ENCODE results near the gene PRKG1.
"Not testable (repeated sequence)": the region's sequence is repeated elsewhere in the genome, so short reads cannot be mapped to it uniquely, and the experiment has no call there.

PRKG1 gene

DNA sequence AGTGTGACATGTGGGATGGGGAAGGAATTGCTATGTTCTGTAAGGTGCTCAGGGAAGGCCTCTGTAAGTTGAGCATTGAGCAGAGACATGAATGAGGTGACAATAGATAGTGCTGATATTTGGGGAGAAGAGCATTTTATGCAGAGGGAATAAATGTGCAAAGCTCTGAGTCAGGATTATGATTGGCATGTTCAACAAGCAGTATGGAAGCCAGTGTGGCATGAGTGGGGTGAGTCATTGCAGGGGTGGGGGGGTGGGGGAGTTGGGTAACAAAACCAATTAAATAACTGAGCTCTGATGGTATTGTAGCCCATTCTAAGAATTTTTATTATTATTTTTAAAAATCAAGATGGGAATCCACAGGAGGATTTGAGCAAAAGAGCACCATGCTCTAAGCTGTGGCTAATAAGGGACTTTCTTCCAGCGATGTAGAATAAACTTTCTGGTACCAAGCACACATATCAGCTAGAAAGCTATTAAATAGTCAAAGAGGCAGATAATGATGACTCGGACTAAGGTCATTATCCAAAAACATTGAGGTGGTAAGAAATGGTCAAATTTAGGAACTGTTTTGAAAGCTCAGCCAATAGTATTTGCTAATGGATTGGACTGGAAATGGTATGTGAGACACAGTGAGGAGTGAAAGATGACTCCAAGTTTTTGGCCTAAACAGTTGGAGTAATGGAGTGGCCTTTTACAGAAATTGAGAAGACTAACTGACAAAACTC, 96.4 kb downstream of the PRKG1 start:
- no peak for DNase-seq (ENCODE audit: low read depth)

DNA sequence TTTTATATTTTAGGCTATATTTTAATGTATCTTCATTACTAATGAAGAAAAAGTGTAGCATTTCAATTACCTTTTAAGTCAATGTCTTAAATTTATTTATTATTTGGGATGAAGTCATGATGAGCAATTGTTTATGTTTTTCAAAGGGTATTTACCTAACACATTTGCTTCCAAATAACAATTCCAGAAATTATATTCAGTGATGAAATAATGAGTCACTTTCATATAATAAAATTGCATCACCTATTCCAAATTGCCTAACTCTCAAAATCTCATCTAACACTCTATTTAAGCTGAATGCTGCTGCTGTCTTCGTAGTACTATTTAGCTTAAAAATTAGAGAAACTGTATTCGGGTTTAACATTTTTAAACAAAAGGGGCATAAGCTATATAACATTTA, 97.7 kb downstream of the PRKG1 start:
- no peak for DNase-seq (ENCODE audit: low read depth)

DNA sequence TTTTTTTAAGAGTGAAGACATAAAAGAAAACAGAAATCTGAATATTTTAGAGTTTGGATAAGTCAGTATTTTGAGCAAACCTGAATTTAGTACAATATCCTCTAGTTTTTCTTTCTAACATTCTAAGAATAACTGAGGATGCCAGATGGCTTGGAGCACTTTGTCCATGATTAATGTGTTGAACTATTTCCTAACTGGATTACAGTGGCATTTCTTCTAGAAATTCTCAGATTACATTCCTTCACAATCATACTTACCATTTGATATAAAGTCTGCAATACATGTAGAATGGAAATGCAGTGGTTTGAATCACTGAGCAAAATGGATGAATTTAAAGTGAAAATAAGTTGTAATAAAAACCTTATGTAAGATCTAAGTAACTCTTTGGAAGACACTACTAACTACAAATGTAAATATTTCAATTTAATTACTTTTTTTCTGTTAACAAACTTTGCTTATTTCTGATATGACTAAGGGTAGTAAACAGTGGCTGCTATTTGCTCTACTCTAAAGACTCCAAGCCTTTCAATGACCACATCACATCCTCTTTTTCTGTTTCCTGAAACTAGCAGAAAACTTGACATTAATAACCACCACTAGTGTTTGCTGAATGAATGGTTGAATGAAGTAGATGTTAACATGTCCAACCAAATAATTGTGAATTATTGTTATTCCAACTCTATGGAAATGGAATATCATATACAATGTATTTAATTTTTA, 102.8 kb downstream of the PRKG1 start:
- DNase-seq (ENCODE audit: low read depth) = no peak

DNA sequence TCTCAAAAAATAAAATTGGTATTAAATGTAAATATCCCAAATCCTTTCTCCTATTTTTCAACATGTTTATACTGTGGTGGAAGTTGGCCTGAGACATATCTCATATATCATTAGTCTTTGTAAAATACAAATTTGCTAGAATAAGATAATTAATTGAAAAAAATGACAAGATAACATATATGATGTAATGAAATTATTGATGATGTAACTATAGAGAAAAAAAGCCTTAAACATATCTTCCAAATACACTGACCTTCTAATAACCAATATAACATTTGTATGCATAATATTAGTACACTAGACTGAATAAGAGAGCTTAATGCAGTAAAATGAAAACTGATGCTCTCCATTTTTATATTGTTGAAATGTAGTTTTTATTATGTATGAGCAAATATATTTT, 104.3 kb downstream of the PRKG1 start:
- no peak for DNase-seq (ENCODE audit: low read depth)

DNA sequence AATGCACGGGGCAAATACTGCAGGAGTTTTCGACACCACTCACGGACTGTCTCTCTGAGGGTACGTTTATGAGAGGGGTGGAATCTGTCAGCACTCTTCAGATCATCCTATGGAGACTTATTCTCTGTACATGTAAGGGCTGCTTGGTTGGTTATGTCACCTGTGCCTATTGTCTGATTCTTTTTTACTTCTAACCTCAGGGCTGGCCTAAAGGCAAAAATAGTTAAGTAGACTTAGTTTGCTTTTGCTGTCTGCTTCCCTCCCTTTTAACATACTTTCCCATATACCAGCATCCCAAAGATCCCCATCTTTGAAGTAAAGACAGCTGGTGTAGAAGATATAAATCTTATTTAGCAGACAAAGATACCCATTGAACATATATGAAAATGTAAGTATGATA, 105.9 kb downstream of the PRKG1 start:
- DNase-seq (ENCODE audit: low read depth) = no peak

DNA sequence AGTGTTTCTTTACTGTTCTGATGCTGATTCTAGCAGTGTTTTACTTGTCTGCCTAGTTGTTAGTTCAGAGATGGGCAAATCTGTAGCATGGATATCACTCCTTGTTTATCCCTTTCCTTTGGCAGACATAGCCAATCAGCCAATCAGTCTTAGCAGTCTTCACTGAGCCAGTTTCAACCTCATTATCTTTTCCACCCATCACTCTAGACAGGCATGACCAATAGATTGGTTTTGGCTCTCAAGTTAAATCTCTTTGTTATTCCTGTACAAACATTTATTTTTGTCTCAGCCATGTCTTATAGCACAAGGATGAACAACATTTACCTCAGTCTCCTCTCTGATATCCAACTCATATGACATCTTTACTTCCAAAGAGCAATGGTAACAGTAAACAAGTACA, 109.5 kb downstream of the PRKG1 start:
- no peak for DNase-seq (ENCODE audit: low read depth)

DNA sequence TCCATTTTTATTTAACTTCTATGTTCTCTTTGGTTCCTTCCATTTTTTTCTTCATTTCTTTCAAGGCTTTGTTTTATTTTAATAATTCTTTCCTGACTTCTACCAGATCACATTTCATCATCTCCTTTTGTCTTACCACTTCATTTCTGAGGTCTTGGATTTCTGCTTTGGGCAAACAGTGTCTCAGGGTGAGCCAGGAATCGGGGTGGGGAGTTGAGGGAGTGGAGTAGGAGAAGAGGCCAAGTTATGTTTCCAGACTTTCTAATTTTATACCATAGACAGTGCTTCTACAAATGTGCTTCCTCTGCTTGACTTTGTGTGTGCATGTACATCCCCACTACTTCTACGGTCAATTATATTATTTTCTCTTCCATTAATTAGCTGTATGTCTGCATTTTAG, 112.1 kb downstream of the PRKG1 start:
- DNase-seq (ENCODE audit: low read depth) = no peak

DNA sequence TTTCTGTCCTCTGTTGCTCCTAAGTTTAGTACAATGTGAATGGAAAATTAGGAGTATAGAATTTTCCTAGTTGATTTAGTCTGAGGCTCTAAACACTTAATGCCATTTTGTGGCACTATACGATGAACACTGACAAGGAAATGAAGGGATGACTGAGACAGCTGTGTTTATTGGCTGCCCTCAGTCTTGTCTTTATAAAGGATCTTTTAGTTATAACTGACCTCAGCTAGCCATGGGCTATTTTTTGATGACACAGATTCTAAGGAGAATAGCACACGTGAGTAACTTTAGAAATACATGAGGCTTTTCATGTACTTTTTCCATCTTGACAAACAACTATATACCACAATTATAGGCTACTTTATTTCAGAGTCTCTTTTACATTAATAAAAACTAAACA, 113.7 kb downstream of the PRKG1 start:
- DNase-seq (ENCODE audit: low read depth) = no peak

DNA sequence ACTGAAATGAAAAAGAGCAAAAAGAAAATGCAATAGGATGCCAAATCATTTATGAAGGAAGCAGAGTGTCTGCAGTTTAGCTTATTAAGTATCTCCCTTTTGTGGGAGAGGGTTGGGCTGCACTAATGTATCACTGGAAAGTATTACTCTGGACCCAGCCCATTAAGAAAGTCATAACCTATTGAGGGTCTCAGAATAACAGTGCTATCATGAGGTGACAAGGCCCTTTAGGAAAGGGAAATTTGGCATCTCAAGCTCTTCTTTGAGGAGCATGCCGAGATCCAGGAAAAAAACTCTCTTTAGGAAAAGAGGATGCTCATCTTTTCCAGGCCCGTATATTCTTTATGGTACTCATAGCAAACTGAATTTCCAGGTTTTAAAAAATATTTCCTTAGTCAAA, 114.6 kb downstream of the PRKG1 start:
- DNase-seq (ENCODE audit: low read depth) = no peak

DNA sequence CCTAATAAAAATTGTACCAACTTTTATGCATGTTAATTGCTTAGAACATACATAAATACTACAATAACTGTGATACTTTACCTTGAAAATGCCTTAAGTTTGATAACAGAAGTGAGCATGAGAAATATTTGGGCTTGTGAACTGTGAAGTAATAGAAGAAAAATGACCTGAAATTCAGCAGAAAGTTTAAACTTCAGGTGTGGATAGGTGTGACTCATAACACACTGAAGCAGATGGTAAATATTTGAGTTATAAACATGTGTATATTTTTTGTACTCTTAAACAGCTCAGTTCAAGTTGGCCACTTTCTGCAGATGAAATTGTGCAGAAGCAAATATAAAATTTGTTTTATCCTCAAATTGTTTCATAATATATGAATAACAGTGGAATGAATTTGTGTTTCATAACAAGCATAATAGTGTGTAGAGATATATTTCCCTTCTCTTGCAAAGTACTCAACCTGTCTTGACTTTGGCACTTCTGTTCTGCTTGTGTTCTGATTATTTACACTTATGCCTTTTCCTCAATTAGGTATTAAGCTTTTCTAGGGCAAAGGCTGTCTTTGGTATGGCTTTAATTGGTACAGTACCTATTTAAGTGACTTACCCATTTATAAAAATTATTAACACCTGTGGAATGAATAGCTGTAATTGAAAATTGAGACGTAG, 122.4 kb downstream of the PRKG1 start:
- DNase-seq (ENCODE audit: low read depth) = no peak

DNA sequence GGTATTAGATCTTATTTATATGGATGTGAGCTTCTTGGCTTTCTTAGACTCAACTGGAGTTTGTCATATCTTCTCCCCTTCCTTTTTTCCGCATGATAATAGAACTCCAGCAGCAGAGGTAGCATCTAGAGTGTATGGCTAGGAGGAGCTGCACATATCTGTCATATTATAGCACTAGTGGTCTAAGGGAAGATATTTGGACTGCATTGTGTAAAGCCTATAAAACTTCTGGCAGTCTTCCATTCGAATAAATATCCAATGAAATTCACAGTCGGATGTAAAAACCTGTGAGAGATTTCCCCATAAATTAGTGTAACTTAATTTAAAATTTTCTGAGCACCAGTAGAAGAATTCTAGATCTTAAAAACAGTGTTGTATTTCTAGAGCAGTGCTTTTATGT, 123.9 kb downstream of the PRKG1 start:
- no peak for DNase-seq (ENCODE audit: low read depth)

DNA sequence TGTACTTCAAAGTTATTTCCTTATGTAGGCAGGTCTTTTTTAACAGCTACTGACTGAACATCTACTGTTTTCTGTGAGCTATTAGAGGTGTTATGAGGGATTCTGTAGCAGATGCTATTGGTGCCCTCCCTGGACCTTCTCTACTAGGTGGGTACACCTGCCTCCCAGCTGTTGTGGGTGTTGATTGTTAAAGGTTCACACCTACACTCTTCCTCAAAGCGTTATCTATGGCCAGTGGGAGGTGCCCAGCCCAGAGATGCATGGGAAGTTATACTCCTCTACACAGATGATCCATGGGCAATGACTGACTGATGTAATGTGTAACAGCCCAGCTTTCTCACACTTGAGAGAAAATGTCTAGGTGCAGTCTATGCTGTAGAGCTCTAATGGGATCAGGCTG, 127.7 kb downstream of the PRKG1 start:
- DNase-seq (ENCODE audit: low read depth) = no peak

DNA sequence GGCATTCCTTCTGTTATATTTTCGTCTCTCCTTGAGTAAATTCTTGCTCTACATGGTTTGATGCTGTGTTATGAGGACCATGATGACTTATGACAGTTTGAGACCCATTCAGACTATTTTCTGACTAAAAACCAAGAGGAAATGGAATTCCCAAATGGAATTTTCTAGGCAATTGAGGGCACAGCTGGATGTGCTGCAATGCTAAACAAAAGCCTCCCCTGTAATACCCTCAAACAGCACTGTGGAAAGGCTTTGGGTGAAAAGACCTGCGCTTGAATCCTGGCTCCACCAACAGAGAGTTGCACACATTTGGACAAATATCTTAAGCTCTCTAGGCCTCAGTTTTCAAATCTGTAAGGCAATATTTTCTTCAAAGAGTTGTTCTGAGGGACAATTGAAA, 129.1 kb downstream of the PRKG1 start:
- no peak for DNase-seq (ENCODE audit: low read depth)

DNA sequence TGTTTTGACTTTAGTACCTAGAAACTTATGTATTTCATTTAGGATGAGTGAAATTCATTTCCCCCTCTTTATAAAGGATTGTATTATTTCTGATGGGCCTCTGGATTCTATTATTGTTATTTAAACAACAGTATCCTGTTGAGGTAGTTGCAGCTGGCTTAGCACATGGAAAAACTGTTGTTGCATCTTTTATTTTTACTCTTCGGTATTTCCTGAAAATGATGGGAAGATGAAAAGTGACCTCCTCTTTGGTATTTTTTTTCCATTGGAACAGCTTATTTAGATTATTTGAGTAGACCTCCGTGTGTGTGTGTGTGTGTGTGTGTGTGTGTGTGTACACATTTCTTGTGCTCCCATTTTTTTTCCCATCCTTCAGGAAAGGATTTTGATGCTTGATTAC, 129.8 kb downstream of the PRKG1 start:
- no peak for DNase-seq (ENCODE audit: low read depth)

DNA sequence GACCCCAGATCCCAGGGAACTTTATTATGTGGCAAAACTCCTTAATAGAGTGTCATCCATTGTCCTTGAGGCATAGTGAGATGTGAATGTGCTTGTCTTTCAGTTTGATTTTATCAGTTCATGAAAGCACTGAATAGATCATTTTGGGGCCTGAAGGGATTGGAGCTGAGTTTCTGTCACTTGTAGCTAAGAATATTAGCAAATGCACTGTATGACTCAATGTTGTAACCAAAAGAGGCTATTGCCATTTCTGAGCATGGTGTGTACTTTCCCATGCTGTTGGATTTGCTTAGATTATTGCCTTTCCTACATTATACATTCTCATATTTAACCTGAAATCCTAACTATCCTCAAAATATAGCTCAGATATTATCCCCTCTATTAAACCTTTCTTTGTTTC, 130.4 kb downstream of the PRKG1 start:
- no peak for DNase-seq (ENCODE audit: low read depth)

DNA sequence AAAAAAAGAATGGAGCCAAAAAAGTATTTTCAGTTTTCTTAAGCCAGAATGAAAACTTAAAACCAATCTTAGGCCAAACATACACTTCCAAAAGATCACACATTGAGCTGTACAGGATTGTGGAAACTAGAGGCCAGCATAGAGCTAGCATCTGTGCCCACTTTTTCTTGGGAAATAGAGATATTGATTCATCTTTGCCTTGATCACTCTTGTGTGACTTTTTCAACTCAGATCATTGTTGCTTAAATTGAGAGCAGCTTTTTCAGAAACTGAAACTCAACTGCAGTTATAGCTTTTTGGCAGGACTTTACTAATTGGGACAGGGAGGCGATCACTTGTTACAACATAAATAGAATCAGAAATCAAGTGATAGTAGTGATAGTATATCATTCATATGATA, 132.2 kb downstream of the PRKG1 start:
- no peak for DNase-seq (ENCODE audit: low read depth)

DNA sequence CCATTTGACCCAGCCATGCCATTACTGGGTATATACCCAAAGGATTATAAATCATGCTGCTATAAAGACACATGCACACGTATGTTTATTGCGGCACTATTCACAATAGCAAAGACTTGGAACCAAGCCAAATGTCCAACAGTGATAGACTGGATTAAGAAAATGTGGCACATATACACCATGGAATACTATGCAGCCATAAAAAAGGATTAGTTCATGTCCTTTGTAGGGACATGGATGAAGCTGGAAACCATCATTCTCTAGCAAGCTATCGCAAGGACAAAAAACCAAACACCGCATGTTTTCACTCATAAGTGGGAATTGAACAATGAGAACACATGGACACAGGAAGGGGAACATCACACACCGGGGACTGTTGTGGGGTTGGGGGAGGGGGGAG, 138.7 kb downstream of the PRKG1 start:
- not testable (repeated sequence) for DNase-seq (ENCODE audit: low read depth)

DNA sequence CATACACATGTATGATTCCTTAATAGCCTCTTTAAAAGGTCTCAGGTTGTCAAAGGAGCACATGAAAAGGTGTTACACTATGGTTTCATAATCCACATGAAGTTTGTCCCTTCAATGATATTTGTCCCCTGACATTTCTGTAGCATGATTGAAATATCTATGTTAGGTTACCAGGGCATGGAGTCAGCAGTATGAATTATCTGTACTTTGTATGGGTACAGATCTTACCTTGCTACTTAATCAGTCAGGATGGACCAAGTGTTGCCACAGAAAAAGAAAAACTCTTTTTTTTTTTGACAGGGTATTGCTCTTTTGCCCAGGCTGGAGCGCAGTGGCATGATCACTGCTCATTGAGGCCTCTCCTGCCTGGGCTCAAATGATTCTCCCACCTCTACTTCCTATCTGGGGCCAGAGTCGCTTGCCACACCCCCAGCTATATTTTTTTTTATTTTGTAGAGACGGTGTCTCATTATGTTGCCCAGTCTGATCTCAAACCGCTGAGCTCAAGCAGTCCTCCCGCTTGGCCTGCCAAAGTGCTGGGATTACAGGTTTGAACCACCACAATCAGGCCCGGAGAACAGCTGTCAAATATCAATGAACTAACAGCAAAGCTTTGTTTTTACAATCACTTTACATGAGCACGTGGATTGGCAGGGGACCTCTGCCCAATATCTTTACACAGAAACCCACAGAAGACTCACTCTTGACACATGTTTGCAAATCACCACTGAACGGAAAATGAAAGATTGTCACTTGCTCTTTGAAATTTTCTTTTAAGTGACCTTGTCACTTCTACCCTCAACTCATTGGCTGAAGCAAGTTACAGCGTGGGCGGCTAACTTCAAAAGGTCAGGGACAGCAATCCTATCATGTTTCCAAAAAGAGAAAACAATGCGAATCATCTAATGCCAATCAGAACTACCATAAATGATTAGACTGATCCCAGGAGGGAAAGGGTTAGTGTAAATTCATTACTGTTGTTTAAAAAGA, 140.2 kb downstream of the PRKG1 start:
- no peak for DNase-seq (ENCODE audit: low read depth)

DNA sequence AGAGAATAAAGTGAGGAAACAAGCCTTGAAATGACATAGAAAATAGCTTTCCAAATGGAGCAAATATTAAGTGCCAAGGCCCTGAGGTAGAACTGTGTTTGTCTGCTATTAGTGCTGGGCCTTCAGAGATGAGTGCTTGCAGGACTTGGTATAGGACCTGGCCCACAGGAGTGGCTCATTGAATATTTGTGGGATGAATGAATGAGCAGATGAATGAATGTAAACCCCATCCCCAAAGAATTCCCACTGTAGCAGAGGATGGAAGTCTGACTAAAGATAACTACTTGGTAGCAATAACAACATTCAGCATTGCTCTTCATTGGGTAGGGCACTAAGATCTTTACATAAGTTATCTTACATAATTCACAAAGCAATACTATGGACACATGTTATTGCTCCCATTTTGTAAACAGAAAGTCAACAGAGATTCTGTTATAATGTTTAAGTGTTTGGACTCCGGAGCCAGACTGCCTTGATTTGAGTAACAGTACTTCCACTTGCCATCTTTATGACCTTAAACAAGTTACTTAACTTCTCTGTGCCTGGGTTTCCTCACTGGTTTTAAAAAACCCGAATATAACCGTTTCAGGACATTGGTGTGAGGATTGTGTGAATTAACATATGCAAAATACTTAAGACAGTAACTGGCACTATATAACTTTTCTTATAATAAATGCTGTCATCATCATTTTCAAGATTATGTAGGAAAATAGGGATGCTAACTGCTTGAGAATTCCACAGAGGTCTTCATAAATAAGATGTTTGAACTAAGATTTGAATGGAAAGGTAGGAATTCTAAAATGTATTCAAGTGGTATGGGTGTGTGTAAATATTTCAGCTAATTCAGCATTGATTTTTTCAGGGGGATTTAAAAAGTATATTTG, 141.9 kb downstream of the PRKG1 start:
- no peak for DNase-seq (ENCODE audit: low read depth)

DNA sequence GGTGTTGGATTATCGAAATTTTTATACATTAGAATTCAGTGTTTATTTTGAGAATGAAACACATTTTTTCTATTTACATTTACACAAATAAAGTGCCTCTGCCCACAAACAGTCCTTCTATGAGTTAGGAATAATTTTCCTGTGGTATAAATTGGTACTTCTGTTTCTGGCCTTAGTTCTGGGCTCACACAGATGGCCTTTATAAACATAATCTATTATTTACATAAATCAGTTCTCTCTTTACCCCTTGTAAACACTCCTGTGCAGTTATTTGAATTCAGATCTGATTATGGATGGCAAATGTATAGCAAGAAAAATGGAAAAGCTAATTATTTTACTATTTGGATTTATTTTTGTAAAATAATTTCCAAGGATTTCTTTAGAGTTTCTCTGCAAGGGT, 143.2 kb downstream of the PRKG1 start:
- no peak for DNase-seq (ENCODE audit: low read depth)

DNA sequence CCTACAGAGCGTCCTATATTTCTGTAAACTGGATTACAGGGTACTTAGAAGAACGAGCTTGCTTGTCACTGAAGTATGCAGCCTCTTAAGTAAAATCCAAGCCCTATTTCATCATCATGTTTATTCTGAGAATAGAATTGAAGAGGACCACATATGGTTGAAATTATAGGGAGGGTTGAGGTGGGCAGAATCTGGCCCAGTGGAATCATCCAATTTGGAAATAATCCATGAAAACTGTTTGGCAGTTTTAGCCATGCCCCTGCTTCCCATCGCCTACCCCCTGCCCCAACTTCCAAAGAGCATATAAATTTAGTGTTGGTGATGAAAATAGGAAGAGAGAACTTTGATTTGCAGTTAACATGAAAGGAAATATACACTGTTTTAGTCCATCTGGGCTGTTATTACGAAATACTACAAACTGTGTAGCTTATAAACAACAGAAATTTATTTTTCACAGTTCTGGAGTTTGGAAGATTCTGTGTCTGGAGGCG, 150.4 kb downstream of the PRKG1 start:
- no peak for DNase-seq (ENCODE audit: low read depth)

Measured in activated T-helper 1 cell treated with Interleukin-2 at 50 U/mL for 16 hours (primary cell).